Measurements from ENCODE around the gene MYL9. TPM values are rescaled to one million over a fixed set of nuclear protein-coding genes. Genes with fewer than 3 reads are reported as not detected.

Gene MYL9
- polyA plus RNA-seq, 3 donors = 0.08 to 0.20 TPM; not detected in 1

DNA sequence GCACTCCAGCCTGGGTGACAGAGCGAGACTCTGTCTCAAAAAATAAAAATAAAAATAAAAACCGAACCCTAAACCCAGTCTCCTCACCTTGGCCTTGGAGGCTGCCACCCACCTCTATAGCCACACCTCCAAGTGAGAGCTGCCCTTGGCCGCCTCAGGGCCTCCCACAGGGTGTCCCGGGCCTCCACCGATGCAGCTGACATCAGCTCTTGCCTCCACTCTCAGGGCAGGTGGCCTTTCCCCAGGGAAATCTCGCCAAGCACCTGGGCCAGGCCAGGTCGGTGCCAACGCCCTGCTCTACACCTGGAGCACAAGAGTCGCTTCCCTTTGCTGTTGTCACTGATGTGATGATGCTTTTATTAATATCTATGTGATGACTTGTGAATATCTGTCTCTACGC, 8.9 kb upstream of the MYL9 start:
- no peak overlapping the region for H3K4me2 ChIP-seq (replicated peaks; ENCODE audit: extremely low read depth, low read length, poor library complexity, severe bottlenecking)
- no peak overlapping the region for H3K4me3 Mint-ChIP-seq
- H3K9me3 Mint-ChIP-seq = peaks cover 0 to 1% (median 0%) of the 10 kb centered on the region in 7 donors
- no peak overlapping the region for H3K27ac Mint-ChIP-seq
- H3K79me2 ChIP-seq (ENCODE audit: insufficient read depth, low read length) = no peaks in the 10 kb centered on the region
- H3K4me1 Mint-ChIP-seq = no peaks in the 10 kb centered on the region
- peaks cover 1 to 6% (median 5%) of the 10 kb centered on the region in 3 donors for H3K27me3 Mint-ChIP-seq (ENCODE audit: low read depth in 3 of 3)
- peaks cover 7 to 15% of the 10 kb centered on the region in 2 donors for H3K36me3 ChIP-seq (replicated peaks in 1 of 2; ENCODE audit: control insufficient read depth in 1 of 2, insufficient read depth in 2 of 2, low read length in 2 of 2)
- 98% methylated on average over 7 of the region's 10 CpGs for WGBS (ENCODE audit: insufficient coverage)
- TF ChIP-seq, protein P1, sequence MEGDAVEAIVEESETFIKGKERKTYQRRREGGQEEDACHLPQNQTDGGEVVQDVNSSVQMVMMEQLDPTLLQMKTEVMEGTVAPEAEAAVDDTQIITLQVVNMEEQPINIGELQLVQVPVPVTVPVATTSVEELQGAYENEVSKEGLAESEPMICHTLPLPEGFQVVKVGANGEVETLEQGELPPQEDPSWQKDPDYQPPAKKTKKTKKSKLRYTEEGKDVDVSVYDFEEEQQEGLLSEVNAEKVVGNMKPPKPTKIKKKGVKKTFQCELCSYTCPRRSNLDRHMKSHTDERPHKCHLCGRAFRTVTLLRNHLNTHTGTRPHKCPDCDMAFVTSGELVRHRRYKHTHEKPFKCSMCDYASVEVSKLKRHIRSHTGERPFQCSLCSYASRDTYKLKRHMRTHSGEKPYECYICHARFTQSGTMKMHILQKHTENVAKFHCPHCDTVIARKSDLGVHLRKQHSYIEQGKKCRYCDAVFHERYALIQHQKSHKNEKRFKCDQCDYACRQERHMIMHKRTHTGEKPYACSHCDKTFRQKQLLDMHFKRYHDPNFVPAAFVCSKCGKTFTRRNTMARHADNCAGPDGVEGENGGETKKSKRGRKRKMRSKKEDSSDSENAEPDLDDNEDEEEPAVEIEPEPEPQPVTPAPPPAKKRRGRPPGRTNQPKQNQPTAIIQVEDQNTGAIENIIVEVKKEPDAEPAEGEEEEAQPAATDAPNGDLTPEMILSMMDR (IDR thresholded peaks at IDR 0.05) = no peak
- H3K27me3 ChIP-seq (ENCODE audit: control insufficient read depth in 2 of 2, insufficient read depth in 2 of 2, low read length in 2 of 2) = no peaks in the 10 kb centered on the region
- no peak overlapping the region for H3K4me3 ChIP-seq (replicated peaks in 1 of 3; ENCODE audit: low read depth in 2 of 3, low read length in 3 of 3)
- intact Hi-C loops (cut with micrococcal nuclease) = no loop called here
- no peak overlapping the region for H2AFZ ChIP-seq (ENCODE audit: insufficient read depth, low read depth, low read length, poor library complexity, severe bottlenecking)
- no peaks in the 10 kb centered on the region for H3K9me3 ChIP-seq (replicated peaks in 1 of 2; ENCODE audit: control insufficient read depth in 1 of 2, insufficient read depth in 1 of 2, low read length in 2 of 2)
- H4K20me1 ChIP-seq (ENCODE audit: insufficient read depth, low read length) = no peaks in the 10 kb centered on the region
- no peaks in the 10 kb centered on the region for H3K4me1 ChIP-seq (ENCODE audit: control insufficient read depth in 1 of 2, insufficient read depth in 2 of 2, low read length in 2 of 2)
- no peak overlapping the region for H3K27ac ChIP-seq (ENCODE audit: low read depth in 1 of 2, low read length in 2 of 2)
- H3K36me3 Mint-ChIP-seq = peaks cover 5 to 8% of the 10 kb centered on the region in 2 donors
- H3K9ac ChIP-seq (ENCODE audit: insufficient read depth, low read length, poor library complexity, severe bottlenecking) = no peak overlapping the region
- no peak for DNase-seq

GRCh38 chr20:36532822-36533221, 8.5 kb upstream of the MYL9 start:
- no peak overlapping the region for H3K9ac ChIP-seq (ENCODE audit: insufficient read depth, low read length, poor library complexity, severe bottlenecking)
- peaks cover 0 to 1% (median 0%) of the 10 kb centered on the region in 7 donors for H3K9me3 Mint-ChIP-seq
- no peaks in the 10 kb centered on the region for H3K9me3 ChIP-seq (replicated peaks in 1 of 2; ENCODE audit: control insufficient read depth in 1 of 2, insufficient read depth in 1 of 2, low read length in 2 of 2)
- H3K27me3 Mint-ChIP-seq (ENCODE audit: low read depth in 3 of 3) = peaks cover 1 to 7% (median 6%) of the 10 kb centered on the region in 3 donors
- intact Hi-C loops (cut with micrococcal nuclease) = no loop called here
- H3K36me3 Mint-ChIP-seq = peaks cover under 1 to 4% of the 10 kb centered on the region in 2 donors
- no peaks in the 10 kb centered on the region for H4K20me1 ChIP-seq (ENCODE audit: insufficient read depth, low read length)
- H3K79me2 ChIP-seq (ENCODE audit: insufficient read depth, low read length) = no peaks in the 10 kb centered on the region
- TF ChIP-seq, protein P1 (IDR thresholded peaks at IDR 0.05) = no peak
- no peak overlapping the region for H3K4me2 ChIP-seq (replicated peaks; ENCODE audit: extremely low read depth, low read length, poor library complexity, severe bottlenecking)
- H3K4me1 ChIP-seq (ENCODE audit: control insufficient read depth in 1 of 2, insufficient read depth in 2 of 2, low read length in 2 of 2) = no peaks in the 10 kb centered on the region
- no peak overlapping the region for H2AFZ ChIP-seq (ENCODE audit: insufficient read depth, low read depth, low read length, poor library complexity, severe bottlenecking)
- no peaks in the 10 kb centered on the region for H3K4me1 Mint-ChIP-seq
- H3K4me3 Mint-ChIP-seq = no peak overlapping the region
- no peaks in the 10 kb centered on the region for H3K27me3 ChIP-seq (ENCODE audit: control insufficient read depth in 2 of 2, insufficient read depth in 2 of 2, low read length in 2 of 2)
- WGBS (ENCODE audit: insufficient coverage) = 100% methylated on average over 1 of the region's 3 CpGs
- H3K27ac Mint-ChIP-seq = no peak overlapping the region
- peaks cover 2 to 11% of the 10 kb centered on the region in 2 donors for H3K36me3 ChIP-seq (replicated peaks in 1 of 2; ENCODE audit: control insufficient read depth in 1 of 2, insufficient read depth in 2 of 2, low read length in 2 of 2)
- DNase-seq = no peak
- H3K4me3 ChIP-seq (replicated peaks in 1 of 3; ENCODE audit: low read depth in 2 of 3, low read length in 3 of 3) = no peak overlapping the region
- no peak overlapping the region for H3K27ac ChIP-seq (ENCODE audit: low read depth in 1 of 2, low read length in 2 of 2)
